Fibroblast of mammary gland (primary cell): ENCODE data around the gene SGCA.

Experiments used
- DNase-seq: peaks from one replicate; pipeline ENCODE4 v3.0.0-alpha.2; 2010; ENCODE audit warnings: low read depth
- H3K4me3 ChIP-seq: 2 replicates; pipeline ENCODE4 v1.5.1; 2011; ENCODE audit warnings: low read depth, mild to moderate bottlenecking, low read length, moderate library complexity; ENCODE audit not compliant: control insufficient read depth
- CTCF ChIP-seq: conservative IDR thresholded peaks from 2 replicates; pipeline ENCODE4 v1.5.1; 2011; ENCODE audit warnings: low read depth, low read length, inconsistent platforms; ENCODE audit not compliant: control insufficient read depth, insufficient read depth

The SGCA gene

GRCh38 chr17:50153650-50154575, 11.9 kb upstream of the SGCA start:
- no peak overlapping the region for H3K4me3 ChIP-seq
- DNase-seq: no peak
- no peak for TF ChIP-seq CTCF

- no peak for DNase-seq
- no peak for TF ChIP-seq CTCF
- no peak overlapping the region for H3K4me3 ChIP-seq
These were observed 11.2 kb upstream of the SGCA start for GRCh38 chr17:50154604-50155003.

- TF ChIP-seq CTCF: no peak
- no peak for DNase-seq
These were observed 10.5 kb upstream of the SGCA start for GRCh38 chr17:50155115-50155819.

GRCh38 chr17:50157891-50158290, 7.9 kb upstream of the SGCA start:
- no peak for DNase-seq
- no peak for TF ChIP-seq CTCF
- H3K4me3 ChIP-seq: no peak overlapping the region

More at GRCh38 chr17:50155115-50155819, 10.5 kb upstream of the SGCA start:
- H3K4me3 ChIP-seq: no peak overlapping the region

- DNase-seq: peak; percentile 88
- peak overlapping the region; percentile 53 for H3K4me3 ChIP-seq
- TF ChIP-seq CTCF: peak; percentile 73
These were observed 4.5 kb upstream of the SGCA start for GRCh38 chr17:50161023-50161910.

GRCh38 chr17:50161911-50162288, 3.9 kb upstream of the SGCA start:
- no peak overlapping the region for H3K4me3 ChIP-seq
- DNase-seq: no peak
- no peak for TF ChIP-seq CTCF
